HepG2 (cell line): ENCODE results near the gene ABCB8. TPM values are rescaled to one million over a fixed set of nuclear protein-coding genes. Genes with fewer than 3 reads are reported as not detected.
A peak's percentile ranks its signal among the peaks of the same experiment; 100 is the strongest.

ENCODE experiments used
- IRF2 ChIP-seq: IDR thresholded peaks from 2 replicates; pipeline ENCODE4 v1.6.1; 2018; ENCODE audit warnings: missing genetic modification reagents, missing compliant biosample characterization
- NBN ChIP-seq: fragments of 450-650 bp; conservative IDR thresholded peaks from 2 replicates; pipeline ENCODE4 v1.6.1; 2017
- NFATC3 ChIP-seq: sonication (generic); formaldehyde crosslinking; IDR thresholded peaks from 2 replicates; pipeline ENCODE4 v1.5.1; 2020; ENCODE audit warnings: mild to moderate bottlenecking, missing genetic modification reagents
- PLSCR1 ChIP-seq: sonication (generic); formaldehyde crosslinking; IDR thresholded peaks from 2 replicates; pipeline ENCODE4 v1.5.0; 2020; ENCODE audit warnings: missing genetic modification reagents, mild to moderate bottlenecking, borderline replicate concordance
- REST ChIP-seq, 2 experiments: IDR thresholded peaks; 2 replicates each; pipeline ENCODE4 v1.6.1; 2011 to 2012; ENCODE audit warnings: low read length in 2 of 2, borderline replicate concordance in 1 of 2, low read depth in 1 of 2, mild to moderate bottlenecking in 1 of 2, moderate library complexity in 1 of 2
- SNAPC5 ChIP-seq: sonication (generic); formaldehyde crosslinking; IDR thresholded peaks from 2 replicates; pipeline ENCODE4 v1.8.1; 2023; ENCODE audit warnings: mild to moderate bottlenecking, missing genetic modification reagents, borderline replicate concordance
- SNRNP70 ChIP-seq: fragments of 200-400 bp; formaldehyde crosslinking; IDR thresholded peaks from 2 replicates; pipeline ENCODE4 v1.6.1; 2017; ENCODE audit warnings: mild to moderate bottlenecking, low read depth, low read length, moderate library complexity
- TARDBP ChIP-seq: sonication (generic); formaldehyde crosslinking; IDR thresholded peaks from 2 replicates; pipeline ENCODE4 v1.8.0; 2022; ENCODE audit warnings: mild to moderate bottlenecking, missing genetic modification reagents
- ZBTB49 ChIP-seq: sonication (generic); formaldehyde crosslinking; IDR thresholded peaks from 2 replicates; pipeline ENCODE4 v1.4.0; 2020; ENCODE audit warnings: missing genetic modification reagents, borderline replicate concordance
- ZNF142 ChIP-seq: sonication (generic); formaldehyde crosslinking; IDR thresholded peaks from 2 replicates; pipeline ENCODE4 v1.4.0; 2020; ENCODE audit warnings: missing genetic modification reagents
- ZNF260 ChIP-seq: sonication (generic); formaldehyde crosslinking; IDR thresholded peaks from 2 replicates; pipeline ENCODE4 v1.4.0; 2020; ENCODE audit warnings: missing genetic modification reagents, low read depth, mild to moderate bottlenecking, borderline replicate concordance
- ZNF30 ChIP-seq: sonication (generic); formaldehyde crosslinking; IDR thresholded peaks from 2 replicates; pipeline ENCODE4 v1.5.0; 2020; ENCODE audit warnings: mild to moderate bottlenecking, missing genetic modification reagents
- ZNF781 ChIP-seq: sonication (generic); formaldehyde crosslinking; IDR thresholded peaks from 2 replicates; pipeline ENCODE4 v1.5.1; 2020; ENCODE audit warnings: borderline replicate concordance, mild to moderate bottlenecking, missing genetic modification reagents; ENCODE audit errors: not compliant biosample characterization
- polyA plus RNA-seq, 8 experiments: library from polyadenylated mRNA; depleted of rRNA in 3 of 8; stranded (reverse) in 7 of 8; unstranded in 1 of 8; fragments of >200 nt; fragmentation: Illumina TruSeq in 4 of 8; extraction: Trizol in 4 of 8; gene quantifications; 2 replicates each; pipeline versions ENCODE4 v1.2.1 to v1.2.3, GENCODE V29; 2011 to 2016; ENCODE audit warnings: low read depth in 4 of 8, missing spikeins in 1 of 8, mixed read lengths in 1 of 8; ENCODE audit not compliant: insufficient read depth in 1 of 8
- total RNA-seq, 5 experiments: library from RNA; depleted of rRNA; stranded (reverse); fragments of >200 nt; fragmentation: Illumina TruSeq; extraction: Trizol; gene quantifications; 2 replicates each; pipeline ENCODE4 v1.2.3, GENCODE V29; 2016; ENCODE audit warnings: low read depth in 1 of 5

Gene ABCB8
- total and polyA plus RNA-seq, 2 of the 13 experiments (the other 11 are each of a cell fraction or from before 2014, with no cell fraction given), result 6.6 to 16.7 TPM

GRCh38 chr7:151062399-151063211 lies 34.4 kb downstream of the ABCB8 start (continued):
- TF ChIP-seq REST (IDR thresholded peaks at IDR 0.05; ENCODE audit: borderline replicate concordance in 1 of 2, low read depth in 1 of 2, low read length in 2 of 2) (no peak), IRF2 (CRISPR knock-in tag) (no peak), TARDBP (peak; percentile 61; the same call in 1 of the 2 replicates), NFATC3 (CRISPR knock-in tag) (no peak), ZNF30 (CRISPR knock-in tag) (no peak), NBN (no peak), ZBTB49 (CRISPR knock-in tag) (no peak), ZNF781 (no peak), SNRNP70 (no peak), ZNF142 (CRISPR knock-in tag) (no peak), SNAPC5 (CRISPR knock-in tag) (no peak), ZNF260 (CRISPR knock-in tag) (no peak), PLSCR1 (CRISPR knock-in tag) (no peak)
